Esophagus squamous epithelium (tissue), 4 donors: Measurements from ENCODE around the gene XKR8.

Source experiments
- POLR2A ChIP-seq, 4 donors: fragments of 450-650 bp; IDR thresholded peaks; one replicate each; pipeline ENCODE4 v1.6.1; 2017; ENCODE audit warnings: antibody characterized with exemption in 4 of 4, mild to moderate bottlenecking in 4 of 4, moderate library complexity in 3 of 4
- TF ChIP-seq, protein P1 (sequence below), 6 experiments: fragments of 450-650 bp in 4 of 6; fragments of 200-600 bp in 2 of 6; sonication (generic) in 2 of 6; IDR thresholded peaks; one replicate each; pipeline ENCODE4 v1.5.1; 2016 to 2019; ENCODE audit warnings: antibody characterized with exemption in 6 of 6, mild to moderate bottlenecking in 4 of 6, moderate library complexity in 4 of 6

DNA sequence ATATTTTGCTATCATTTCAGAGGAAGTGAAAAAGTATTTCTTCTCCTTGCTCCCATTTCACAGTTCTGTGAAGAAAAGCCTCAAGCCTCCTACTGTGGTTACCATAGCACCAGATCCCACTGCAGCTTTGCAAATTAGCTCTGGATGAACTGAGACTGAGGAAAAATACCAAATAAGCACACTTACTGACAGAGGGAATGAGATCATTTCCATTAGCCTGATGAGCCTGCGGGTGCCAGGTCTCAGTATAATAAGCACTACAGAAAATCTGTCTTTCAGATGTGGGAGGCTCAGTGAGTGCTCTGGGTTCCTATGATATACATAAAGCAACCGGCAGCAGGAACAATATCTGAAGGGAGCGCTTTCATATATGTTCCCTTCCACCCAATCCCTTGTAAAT, 21.4 kb downstream of the XKR8 start:
- TF ChIP-seq, protein P1, sequence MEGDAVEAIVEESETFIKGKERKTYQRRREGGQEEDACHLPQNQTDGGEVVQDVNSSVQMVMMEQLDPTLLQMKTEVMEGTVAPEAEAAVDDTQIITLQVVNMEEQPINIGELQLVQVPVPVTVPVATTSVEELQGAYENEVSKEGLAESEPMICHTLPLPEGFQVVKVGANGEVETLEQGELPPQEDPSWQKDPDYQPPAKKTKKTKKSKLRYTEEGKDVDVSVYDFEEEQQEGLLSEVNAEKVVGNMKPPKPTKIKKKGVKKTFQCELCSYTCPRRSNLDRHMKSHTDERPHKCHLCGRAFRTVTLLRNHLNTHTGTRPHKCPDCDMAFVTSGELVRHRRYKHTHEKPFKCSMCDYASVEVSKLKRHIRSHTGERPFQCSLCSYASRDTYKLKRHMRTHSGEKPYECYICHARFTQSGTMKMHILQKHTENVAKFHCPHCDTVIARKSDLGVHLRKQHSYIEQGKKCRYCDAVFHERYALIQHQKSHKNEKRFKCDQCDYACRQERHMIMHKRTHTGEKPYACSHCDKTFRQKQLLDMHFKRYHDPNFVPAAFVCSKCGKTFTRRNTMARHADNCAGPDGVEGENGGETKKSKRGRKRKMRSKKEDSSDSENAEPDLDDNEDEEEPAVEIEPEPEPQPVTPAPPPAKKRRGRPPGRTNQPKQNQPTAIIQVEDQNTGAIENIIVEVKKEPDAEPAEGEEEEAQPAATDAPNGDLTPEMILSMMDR (IDR thresholded peaks at IDR 0.05), result no peak
- no peak for TF ChIP-seq POLR2A (IDR thresholded peaks at IDR 0.05)
